NCI-H146 treated with DMSO at 0.1 percent for 48 hours (cell line): Measurements from ENCODE around the gene ATG2A.
A peak's percentile ranks its signal among the peaks of the same experiment; 100 is the strongest.

Source experiments
- DNase-seq: peaks from one replicate; lab custom pipeline; 2025; ENCODE audit not compliant: unreplicated experiment; lab: John Stamatoyannopoulos, UW

Gene ATG2A

GRCh38 chr11:64887757-64888405 lies 29.1 kb downstream of the ATG2A start:
- DNase-seq: peak; percentile 46

- DNase-seq: no peak
Observed at GRCh38 chr11:64887234-64887756, 29.7 kb downstream of the ATG2A start.

DNA sequence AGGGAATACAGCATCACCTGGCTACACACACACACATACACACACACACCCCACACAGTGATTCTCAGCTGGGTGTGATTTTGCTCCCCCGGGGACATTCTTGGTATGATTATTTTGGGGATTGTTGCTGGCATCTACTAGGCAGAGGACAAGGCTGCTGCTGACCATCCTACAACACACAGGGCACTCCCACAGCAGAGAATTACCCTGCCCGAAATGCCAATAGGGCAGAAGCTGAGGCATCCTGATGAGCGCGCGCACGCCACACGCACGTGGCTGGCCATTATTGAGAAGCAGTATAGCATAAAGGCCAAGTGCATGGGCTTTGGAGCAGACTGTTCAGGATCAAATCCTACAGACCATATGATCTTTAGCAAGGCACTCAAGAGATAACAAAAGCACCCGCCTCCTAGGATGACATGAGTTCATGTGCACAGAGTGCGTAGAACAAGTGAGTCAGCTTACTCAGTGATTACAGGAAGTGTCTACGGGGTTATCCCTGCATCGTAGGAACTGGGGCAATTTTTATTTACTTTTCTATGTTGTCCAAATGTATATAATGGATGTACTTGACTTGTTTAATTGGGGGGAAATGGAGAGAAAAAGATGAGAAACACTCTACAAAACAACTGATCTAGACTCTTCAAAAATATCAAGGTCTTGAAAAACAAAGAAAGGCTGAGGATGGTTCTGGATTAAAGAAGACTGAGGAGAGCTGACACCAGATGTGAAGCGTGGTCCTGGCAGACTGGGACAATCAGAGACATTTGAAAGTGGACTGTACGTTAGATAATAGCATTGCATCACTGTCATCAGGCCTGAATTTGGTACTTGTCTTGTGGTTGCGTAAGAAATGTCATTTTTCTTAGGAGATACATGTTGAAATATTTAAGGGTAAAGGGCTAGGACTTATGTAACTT lies 31.4 kb downstream of the ATG2A start:
- DNase-seq: no peak

- no peak for DNase-seq
Observed at GRCh38 chr11:64884019-64884418, 33.0 kb downstream of the ATG2A start.

DNA sequence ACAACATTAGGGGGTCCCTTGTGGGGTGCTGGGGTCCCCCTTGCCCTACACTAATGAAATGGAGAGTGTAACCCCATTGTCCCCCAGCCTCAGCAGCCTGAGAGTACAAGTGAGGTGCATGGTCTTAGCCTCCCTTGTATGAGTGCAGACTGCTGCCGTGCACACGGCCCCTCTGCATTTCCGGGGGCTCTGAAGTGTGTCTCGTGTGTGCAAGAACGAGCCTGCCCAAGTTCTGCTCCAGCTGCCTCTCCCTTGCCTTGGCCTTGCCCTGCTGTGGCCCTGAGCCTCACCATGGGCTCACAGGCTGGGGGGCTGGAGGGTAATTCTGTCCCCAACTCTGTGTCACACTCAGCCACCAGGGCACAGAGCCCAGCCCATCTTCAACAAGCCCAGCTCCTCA lies 33.4 kb downstream of the ATG2A start:
- DNase-seq: no peak

DNA sequence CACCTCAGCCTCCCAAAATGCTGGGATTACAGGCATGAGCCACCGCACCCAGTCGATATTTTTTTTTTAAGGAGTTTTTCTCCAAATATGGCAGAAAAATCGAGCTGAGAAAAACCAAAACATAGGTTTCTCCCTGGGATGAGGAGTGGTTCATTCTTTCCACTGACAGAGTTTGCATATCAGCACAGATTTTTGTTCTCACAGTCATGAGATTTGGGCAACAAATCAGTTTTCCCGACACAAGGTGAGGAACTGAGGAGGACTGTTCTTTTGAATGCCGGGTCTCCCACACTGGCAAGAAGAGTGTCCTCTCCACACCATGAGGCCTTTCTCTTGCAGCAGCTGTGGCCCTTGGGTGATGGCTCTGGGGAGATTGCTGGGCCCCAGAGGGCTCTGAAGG lies 34.8 kb downstream of the ATG2A start:
- DNase-seq: no peak

- DNase-seq: no peak
Observed at GRCh38 chr11:64881476-64881875, 35.5 kb downstream of the ATG2A start.

DNA sequence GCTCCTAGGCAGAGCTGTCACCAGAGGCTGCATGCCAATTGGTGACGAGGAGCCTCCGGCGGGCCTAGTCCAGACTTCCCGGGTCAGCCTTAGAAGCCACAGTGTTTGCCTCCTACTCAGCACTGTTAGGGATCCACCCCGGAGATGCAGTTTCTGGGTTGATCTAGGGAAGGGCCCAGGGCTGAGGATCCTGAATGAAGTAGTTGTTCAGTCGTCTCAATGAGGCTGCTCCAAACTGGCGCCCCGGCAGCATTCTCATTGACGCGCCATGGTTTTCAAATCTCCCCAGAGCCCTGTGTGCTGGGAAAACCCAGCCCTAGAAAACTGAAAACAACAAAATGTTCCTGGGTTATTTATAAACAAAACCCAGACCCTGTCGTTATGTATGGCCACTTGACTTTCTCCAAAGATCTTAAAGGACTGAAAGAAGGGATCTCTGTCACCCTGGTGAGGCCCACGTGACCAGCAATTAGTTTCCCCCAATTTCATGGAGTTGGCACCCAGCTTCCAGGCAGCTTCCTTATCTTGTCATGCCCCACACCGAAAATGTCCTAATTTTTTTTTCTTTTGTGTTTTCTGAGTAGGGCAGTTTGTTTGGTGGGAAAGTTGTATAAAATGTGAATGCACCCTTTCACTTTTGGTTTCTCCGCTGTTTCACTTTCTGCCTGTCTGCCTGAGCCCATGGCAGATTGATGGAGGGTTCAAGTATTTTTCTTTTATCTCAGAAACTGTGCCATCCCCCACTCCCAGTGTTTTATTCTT lies 36.6 kb downstream of the ATG2A start:
- no peak for DNase-seq

GRCh38 chr11:64879244-64879900 lies 37.6 kb downstream of the ATG2A start:
- no peak for DNase-seq

DNA sequence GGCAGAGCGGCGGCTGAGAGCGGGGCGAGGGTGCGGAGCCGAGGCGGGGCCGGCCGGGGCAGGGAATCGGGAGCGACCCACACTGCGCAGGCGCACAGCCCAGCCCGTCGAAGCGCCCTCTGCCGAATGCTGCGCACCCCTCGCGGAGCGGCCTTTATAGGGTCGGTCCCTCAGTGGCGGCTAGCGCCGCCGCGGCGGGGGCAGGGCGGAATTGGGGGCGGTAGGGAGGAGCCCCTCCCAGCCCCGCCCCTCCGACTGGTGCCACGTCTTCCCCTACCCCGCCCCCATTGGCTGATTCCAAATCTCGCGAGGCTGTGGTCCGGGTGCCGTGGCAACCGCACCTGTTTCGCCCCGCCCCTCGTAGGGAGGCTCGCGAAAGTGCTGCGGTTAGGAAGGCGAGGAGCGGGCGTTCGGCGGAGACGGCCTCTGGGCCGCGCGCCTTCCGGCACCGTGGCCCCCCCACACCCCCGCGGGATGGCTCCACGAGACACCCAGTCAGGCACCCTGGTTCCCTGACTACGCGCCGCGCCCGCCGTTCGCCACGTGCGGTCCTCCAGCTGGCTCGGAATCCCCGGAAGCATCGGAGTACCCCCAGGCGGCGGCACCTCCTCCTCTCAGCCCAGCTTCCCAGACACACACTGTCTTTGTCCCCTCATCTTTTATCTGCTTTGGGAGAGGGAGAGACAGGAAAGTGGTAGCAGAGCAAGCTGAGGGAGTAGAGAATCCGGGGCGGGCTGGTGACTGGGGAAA lies 38.3 kb downstream of the ATG2A start, which contains the start of gene EHD1:
Gene EHD1, minus strand, starts transcription at position 128 of the 750 bp plus-strand sequence. CDS start 157 bp downstream, outside the sequence.
- DNase-seq: peak; percentile 95

GRCh38 chr11:64878223-64878493 lies 38.9 kb downstream of the ATG2A start:
- DNase-seq: no peak

- DNase-seq: no peak
Observed at GRCh38 chr11:64877390-64878222, 39.4 kb downstream of the ATG2A start.

DNA sequence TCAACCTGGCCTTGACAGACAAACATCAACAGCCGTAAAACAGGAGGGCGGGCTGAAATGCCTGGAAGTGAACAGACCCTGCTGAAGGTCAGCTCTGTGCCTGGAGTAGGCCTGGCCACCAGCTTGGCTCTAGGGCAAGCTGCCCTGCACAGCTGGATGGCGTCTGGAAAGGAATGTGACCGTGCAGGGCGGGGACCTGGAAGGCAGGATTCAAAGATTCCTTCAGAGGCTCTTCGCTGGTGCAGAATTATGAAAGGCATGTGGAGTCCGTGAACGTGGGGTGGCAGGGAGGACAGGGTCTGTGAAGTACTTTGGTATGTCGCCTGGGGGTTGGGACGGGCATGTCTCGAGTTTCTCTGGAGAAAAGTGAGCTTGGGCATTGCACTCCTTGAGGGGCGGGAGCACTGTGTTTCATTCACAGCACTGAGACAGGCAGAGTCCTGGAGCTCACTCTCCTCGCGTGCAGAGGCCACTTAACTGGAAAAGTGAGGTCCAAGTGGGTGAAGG lies 40.1 kb downstream of the ATG2A start:
- DNase-seq: no peak

DNA sequence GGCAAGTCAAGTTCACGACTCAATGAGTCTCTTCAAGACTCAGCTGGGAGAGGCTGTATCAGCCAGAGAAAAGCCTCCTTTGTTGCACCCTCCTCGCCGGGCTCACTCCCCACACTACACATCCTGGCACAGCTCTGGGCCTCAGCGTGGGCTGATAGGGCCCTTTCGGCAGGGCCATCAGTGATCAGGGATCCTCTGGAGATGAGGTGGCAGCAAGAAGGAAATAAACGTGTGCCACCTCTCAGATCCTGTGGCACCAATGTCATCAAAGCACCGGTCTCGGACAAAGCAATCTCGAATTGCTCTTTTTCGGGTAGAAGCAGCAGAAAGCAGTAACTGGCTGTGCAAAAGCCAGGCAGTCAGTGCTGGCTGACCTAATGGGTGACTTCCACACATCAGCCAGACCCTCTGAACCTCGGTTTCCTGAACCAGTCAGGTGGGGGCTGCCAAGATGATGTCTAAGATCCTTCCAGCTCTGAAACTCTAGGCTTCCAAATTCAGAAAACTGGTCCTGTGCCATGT lies 40.7 kb downstream of the ATG2A start:
- DNase-seq: no peak

GRCh38 chr11:64875369-64876228 lies 41.4 kb downstream of the ATG2A start:
- no peak for DNase-seq

DNA sequence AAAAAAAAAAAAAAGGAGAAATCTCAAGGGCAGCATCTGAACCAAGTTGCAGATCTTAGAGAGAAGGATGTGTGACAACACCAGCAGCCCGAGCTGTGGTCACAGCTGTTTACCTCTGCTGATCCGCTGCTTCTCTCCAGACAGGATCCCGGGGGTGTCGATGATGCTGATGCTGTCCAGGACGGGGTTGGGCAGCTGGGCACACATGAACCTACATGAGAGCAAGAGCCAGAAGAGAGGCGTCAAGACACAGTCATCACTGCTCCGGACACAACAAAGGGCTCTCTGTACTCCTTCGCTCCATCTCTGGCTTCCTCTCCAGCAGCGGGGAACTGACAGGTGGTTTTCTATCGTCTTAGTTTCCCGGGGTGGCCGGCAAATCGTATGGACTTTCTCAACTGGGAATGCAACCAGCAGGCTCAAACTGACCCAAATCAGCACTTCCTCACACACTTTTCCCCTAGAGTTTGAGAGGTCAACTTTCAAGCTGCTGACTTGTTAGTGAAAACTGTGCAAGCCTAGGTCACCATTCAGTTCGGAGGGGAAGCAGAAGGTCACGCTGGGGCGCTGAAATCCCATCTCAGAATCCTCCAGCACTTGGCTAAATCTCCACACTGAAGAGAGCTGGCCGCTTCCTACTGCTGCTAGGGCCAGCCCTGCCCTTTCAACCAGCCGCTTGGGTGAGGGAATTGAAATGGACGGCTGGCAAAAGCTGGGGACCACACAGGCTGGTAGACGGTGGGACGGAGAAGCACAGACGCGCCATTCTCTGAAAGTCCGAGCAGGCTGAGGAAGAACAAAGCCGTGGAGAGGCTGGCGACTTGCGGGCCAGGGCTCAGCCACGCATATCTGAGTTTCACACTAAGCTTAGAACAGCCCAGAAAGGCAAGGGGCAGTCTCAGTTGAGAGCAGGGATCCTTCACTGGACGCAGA lies 42.4 kb downstream of the ATG2A start:
- DNase-seq: no peak
